B cell (primary cell): Measurements from ENCODE around the gene HLA-DQB2.

Experiments
- EZH2 ChIP-seq: IDR thresholded peaks from 2 replicates; pipeline ENCODE4 v1.6.1; 2012; ENCODE audit warnings: borderline replicate concordance, low read depth, mild to moderate bottlenecking, moderate library complexity, low read length; ENCODE audit not compliant: insufficient read depth, poor library complexity, severe bottlenecking
- TF ChIP-seq, protein P1 (sequence below): fragments of 200-600 bp; IDR thresholded peaks from one replicate; pipeline ENCODE4 v1.8.0; 2022; ENCODE audit warnings: antibody characterized with exemption, mild to moderate bottlenecking

DNA sequence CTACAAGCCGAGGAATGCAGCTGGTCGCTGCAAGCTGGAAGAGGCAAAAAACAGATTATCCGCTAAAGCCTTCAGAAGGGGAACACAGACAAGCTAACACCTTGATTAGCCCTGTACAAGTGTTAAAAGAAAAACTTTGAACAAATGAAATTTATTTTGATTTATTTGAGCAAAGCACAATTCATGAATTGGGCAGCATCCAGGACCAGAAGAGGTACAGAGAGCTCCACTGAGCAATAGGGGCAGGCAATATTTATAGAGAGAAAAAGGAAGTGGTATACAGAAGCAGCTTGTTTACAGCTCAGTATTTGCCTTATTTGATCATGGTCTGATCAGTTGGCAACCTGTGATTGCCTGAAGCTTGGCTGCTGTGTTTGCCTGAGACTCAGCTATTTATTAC, 35.8 kb upstream of the HLA-DQB2 start:
- TF ChIP-seq, protein P1, sequence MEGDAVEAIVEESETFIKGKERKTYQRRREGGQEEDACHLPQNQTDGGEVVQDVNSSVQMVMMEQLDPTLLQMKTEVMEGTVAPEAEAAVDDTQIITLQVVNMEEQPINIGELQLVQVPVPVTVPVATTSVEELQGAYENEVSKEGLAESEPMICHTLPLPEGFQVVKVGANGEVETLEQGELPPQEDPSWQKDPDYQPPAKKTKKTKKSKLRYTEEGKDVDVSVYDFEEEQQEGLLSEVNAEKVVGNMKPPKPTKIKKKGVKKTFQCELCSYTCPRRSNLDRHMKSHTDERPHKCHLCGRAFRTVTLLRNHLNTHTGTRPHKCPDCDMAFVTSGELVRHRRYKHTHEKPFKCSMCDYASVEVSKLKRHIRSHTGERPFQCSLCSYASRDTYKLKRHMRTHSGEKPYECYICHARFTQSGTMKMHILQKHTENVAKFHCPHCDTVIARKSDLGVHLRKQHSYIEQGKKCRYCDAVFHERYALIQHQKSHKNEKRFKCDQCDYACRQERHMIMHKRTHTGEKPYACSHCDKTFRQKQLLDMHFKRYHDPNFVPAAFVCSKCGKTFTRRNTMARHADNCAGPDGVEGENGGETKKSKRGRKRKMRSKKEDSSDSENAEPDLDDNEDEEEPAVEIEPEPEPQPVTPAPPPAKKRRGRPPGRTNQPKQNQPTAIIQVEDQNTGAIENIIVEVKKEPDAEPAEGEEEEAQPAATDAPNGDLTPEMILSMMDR = no peak
- TF ChIP-seq EZH2 = no peak
